Measurements from ENCODE around the gene CHRD. TPM values are rescaled to one million over a fixed set of nuclear protein-coding genes. Genes with fewer than 3 reads are reported as not detected.
A peak's percentile ranks its signal among the peaks of the same experiment; 100 is the strongest.

Gene CHRD
- total RNA-seq, 2 donors from 2014 or later = 2.0 TPM

GRCh38 chr3:184375747-184376461 lies 4.0 kb upstream of the CHRD start:
- H3K27ac ChIP-seq = no peak overlapping the region
- H3K9me3 ChIP-seq = no peaks in the 10 kb centered on the region
- no peaks in the 10 kb centered on the region for H3K36me3 ChIP-seq
- H3K27me3 ChIP-seq = peaks cover 15% of the 10 kb centered on the region
- peaks cover 4% of the 10 kb centered on the region for H3K4me1 ChIP-seq
- no peak overlapping the region for H3K4me3 ChIP-seq
- no peak for DNase-seq
- no peak overlapping the region for H3K9ac ChIP-seq (ENCODE audit: low read depth in 2 of 2, low read length in 2 of 2)
- no peak for TF ChIP-seq CTCF (IDR thresholded peaks at IDR 0.05)
- intact Hi-C loops (cut with DNase I) = loop anchor here (10.0 kb wide), 1 partner anchor 89 kb away; no protein-coding TSS in a partner anchor

DNA sequence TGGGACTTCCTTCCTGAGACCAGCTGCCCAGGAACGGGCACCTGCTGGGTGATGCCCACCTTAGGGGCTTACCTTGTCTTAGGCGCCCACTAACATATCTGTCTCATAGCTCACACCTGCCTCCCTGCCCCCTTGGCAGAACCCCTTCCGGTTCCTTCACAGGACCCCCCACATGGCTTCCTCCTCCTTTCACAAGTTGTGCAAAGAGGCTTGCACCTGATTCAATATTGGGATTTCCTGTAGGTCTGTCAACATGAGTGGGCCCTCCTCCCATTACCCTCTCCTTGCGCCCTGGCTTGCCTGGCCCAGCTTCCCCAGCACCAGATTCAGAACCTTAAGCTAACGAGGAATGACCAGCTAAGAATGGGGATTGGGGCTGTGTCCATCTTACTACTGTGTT lies 2.5 kb upstream of the CHRD start:
- peaks cover 30% of the 10 kb centered on the region for H3K27me3 ChIP-seq
- no peak overlapping the region for H3K4me3 ChIP-seq
- no peak overlapping the region for H3K27ac ChIP-seq
- TF ChIP-seq CTCF (IDR thresholded peaks at IDR 0.05) = no peak
- intact Hi-C loops (cut with DNase I) = loop anchor here (10.0 kb wide), 1 partner anchor 87 kb away; no protein-coding TSS in a partner anchor
- no peak overlapping the region for H3K9ac ChIP-seq (ENCODE audit: low read depth in 2 of 2, low read length in 2 of 2)
- H3K4me1 ChIP-seq = peaks cover 9% of the 10 kb centered on the region
- no peaks in the 10 kb centered on the region for H3K9me3 ChIP-seq
- no peaks in the 10 kb centered on the region for H3K36me3 ChIP-seq
- no peak for DNase-seq

DNA sequence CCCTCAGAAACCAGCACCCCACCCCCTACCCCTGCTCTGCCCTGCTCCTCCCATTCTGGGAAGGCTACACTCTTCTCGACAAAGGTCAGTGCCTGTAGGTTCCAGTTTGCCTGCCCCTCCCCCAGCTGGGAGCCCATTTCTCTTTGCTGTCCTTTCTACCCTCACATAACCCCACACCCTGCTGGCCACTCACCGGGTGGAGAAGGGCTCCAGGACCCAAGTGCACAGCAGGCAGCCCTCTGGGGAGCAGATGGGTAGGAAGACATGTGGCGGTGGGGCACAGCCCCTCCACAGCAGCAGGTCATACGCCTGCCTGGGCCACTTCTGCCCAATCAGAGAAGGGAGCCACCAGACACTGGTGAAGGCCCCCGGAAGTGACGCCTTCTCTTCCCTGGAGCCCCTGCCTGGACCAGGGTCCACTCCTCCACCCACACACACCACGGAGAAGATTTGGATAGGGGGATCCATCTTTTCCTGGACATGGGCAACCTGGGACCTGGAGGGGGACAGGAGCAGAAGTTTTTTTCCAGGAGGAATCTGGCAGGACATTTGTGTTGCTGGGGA lies 1.9 kb upstream of the CHRD start, which contains the start of gene THPO:
Gene THPO, minus strand, starts transcription at position 326 of the 564 bp plus-strand sequence. CDS start 1,948 bp downstream, outside the sequence.
- Histone ChIP-seq H3K27ac (peak within 1 kb of the TSS; percentile 47), H3K9me3 (no peaks in the 10 kb centered on the region), H3K27me3 (peaks cover 30% of the 10 kb centered on the region), H3K9ac (ENCODE audit: low read depth in 2 of 2, low read length in 2 of 2) (peak within 1 kb of the TSS; percentile 13 to 52), H3K4me1 (peaks cover 9% of the 10 kb centered on the region), H3K4me3 (no peak within 1 kb of the TSS), H3K36me3 (no peaks in the 10 kb centered on the region)
- no peak for DNase-seq
- intact Hi-C loops (cut with DNase I) = loop anchor here (10.0 kb wide), 1 partner anchor 87 kb away; no protein-coding TSS in a partner anchor
- no peak for TF ChIP-seq CTCF (IDR thresholded peaks at IDR 0.05)

DNA sequence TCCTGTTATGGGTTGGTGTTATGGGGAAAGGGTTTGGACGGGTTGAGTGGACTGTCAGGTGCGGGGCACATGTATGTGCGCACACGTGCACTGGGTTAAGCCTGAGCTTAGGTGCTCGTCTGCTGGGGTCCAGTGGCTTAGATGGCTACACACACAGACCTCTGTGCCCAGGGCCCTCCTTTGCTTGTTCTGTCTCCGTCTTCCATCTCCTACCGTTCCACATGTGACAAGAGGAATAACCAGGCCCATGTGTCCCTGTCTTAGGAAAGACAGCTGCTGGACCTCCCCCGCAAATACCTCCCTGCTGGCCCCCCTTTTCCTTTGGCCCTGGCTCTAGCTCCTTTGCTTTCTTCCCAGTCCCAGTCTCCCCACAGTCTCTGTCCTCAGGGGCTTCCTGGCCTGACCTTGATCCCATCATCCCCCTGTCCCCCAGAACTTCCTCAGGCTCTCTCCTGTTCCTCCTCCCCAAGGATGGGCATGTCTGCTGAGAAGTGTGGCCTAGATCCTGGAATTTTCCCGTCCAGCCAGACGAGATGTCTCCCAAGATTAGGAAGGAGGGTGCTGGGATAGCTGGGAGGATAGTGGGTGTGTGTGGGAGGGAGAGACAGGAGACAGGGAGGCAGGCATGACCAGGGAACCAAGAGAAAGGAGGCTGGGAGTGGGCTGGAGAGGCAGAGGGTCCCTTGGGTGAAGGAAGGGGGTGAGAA lies 1.1 kb upstream of the CHRD start:
- peak overlapping the region; percentile 13 to 52 for H3K9ac ChIP-seq (ENCODE audit: low read depth in 2 of 2, low read length in 2 of 2)
- intact Hi-C loops (cut with DNase I) = loop anchor here (10.0 kb wide), 1 partner anchor 86 kb away; no protein-coding TSS in a partner anchor
- H3K27me3 ChIP-seq = peaks cover 30% of the 10 kb centered on the region
- H3K36me3 ChIP-seq = no peaks in the 10 kb centered on the region
- no peak overlapping the region for H3K4me3 ChIP-seq
- H3K27ac ChIP-seq = peak overlapping the region; percentile 47
- DNase-seq = no peak
- no peaks in the 10 kb centered on the region for H3K9me3 ChIP-seq
- peaks cover 9% of the 10 kb centered on the region for H3K4me1 ChIP-seq
- TF ChIP-seq CTCF (IDR thresholded peaks at IDR 0.05) = no peak

DNA sequence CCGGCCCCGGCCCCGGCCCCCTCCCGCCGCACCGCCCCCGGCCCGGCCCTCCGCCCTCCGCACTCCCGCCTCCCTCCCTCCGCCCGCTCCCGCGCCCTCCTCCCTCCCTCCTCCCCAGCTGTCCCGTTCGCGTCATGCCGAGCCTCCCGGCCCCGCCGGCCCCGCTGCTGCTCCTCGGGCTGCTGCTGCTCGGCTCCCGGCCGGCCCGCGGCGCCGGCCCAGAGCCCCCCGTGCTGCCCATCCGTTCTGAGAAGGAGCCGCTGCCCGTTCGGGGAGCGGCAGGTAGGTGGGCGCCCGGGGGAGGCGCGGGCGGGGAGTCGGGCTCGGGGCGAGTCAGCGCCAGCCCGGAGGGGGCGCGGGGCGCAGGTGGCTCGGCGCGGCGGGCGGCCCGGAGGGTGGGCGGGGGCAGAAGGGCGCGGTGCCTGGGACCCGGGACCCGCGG lies 352 bp downstream of the CHRD start:
- H3K27me3 ChIP-seq = peaks cover 30% of the 10 kb centered on the region
- no peak for TF ChIP-seq CTCF (IDR thresholded peaks at IDR 0.05)
- H3K4me1 ChIP-seq = peaks cover 9% of the 10 kb centered on the region
- no peak overlapping the region for H3K27ac ChIP-seq
- H3K9ac ChIP-seq (ENCODE audit: low read depth in 2 of 2, low read length in 2 of 2) = peak overlapping the region in 1 of 2 donors; percentile 47
- DNase-seq = peak; percentile 55
- no peaks in the 10 kb centered on the region for H3K36me3 ChIP-seq
- intact Hi-C loops (cut with DNase I) = no loop called here
- H3K4me3 ChIP-seq = peak overlapping the region; percentile 28
- H3K9me3 ChIP-seq = no peaks in the 10 kb centered on the region
